ENCODE data around the gene AK3. TPM values are rescaled to one million over a fixed set of nuclear protein-coding genes. Genes with fewer than 3 reads are reported as not detected.

Gene AK3
- total RNA-seq, 2 experiments from 2014 or later, result 19.9 to 20.9 TPM

DNA sequence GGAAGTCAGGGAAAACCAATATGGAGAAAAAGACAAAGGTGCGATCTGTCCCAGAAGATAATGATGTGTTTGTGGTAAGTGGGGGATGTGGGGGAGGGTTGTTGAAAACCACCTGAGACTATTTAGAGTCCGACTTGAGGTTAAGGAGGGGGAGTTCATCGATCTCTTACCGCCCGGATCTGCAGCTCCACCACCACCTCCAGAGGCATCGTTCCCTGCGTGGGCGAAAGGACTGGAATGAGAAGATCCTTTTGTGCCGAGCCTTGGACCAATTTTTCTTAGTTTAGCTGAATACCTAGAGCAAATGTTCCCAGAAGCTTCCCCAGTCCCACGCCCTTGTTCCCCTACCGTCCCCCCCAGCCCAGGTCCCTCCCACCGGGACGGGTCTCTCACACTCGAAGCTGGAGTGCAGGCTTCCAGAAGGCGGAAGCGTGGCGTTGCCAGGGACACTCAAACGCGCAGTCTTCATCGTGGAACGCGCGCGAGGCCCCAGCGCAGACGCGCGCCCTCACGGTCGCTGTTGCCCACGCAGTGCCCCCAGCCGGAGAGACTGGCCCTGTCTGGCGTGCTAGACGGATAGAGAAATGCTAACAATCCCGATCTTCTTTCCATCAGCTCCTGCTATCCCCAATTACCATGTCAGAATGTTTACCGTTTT lies 74.8 kb downstream of the AK3 start, which contains the start of gene SPATA6L:
SPATA6L (minus strand) TSS at position 439 of the 658 bp plus-strand sequence; CDS start at position 209, 230 bp downstream.
- H3K4me1 Mint-ChIP-seq (ENCODE audit: low read depth), result peaks cover 82% of the 10 kb centered on the region
- H3K36me3 ChIP-seq (ENCODE audit: insufficient read depth, low read length), result no peaks in the 10 kb centered on the region
- peak in 12 of 14 experiments; percentile 17 to 74 (median 40) for DNase-seq
- ATAC-seq (ENCODE audit: poor library complexity), result peak; percentile 26
- peak within 1 kb of the TSS; percentile 88 for H3K27ac Mint-ChIP-seq
- H3K36me3 Mint-ChIP-seq (ENCODE audit: low read depth), result peaks cover 5% of the 10 kb centered on the region
- ChIA-PET CTCF (interaction anchor here (0.9 to 3.9 kb wide), 8 partner anchors 10 to 84 kb away, joined by 3 to 22 read pairs (median 3); partner anchors contain the start of genes AK3 and CDC37L1), POLR2A (interaction anchor here (0.7 to 5.5 kb wide), 15 partner anchors 12 to 1140 kb away, joined by 3 to 95 read pairs (median 5); partner anchors contain the start of genes AK3, CD274, CDC37L1 and JAK2)
- no peaks in the 10 kb centered on the region for H3K9me3 ChIP-seq (ENCODE audit: control insufficient read depth in 1 of 2, insufficient read depth in 1 of 2, low read length in 2 of 2)
- no peaks in the 10 kb centered on the region for H3K9me3 Mint-ChIP-seq
- H3K4me3 ChIP-seq (ENCODE audit: low read length), result peak within 1 kb of the TSS; percentile 53
- peak within 1 kb of the TSS; percentile 3 to 38 for H3K27ac ChIP-seq (ENCODE audit: low read depth in 1 of 2, low read length in 2 of 2)
- no peaks in the 10 kb centered on the region for H3K27me3 Mint-ChIP-seq
- peak within 1 kb of the TSS; percentile 97 for H3K4me3 Mint-ChIP-seq
- no peaks in the 10 kb centered on the region for H3K27me3 ChIP-seq (ENCODE audit: control insufficient read depth in 1 of 2, insufficient read depth in 2 of 2, low read length in 2 of 2)
- H3K4me1 ChIP-seq (ENCODE audit: insufficient read depth, low read length), result peaks cover 60% of the 10 kb centered on the region
- TF ChIP-seq, protein P1, sequence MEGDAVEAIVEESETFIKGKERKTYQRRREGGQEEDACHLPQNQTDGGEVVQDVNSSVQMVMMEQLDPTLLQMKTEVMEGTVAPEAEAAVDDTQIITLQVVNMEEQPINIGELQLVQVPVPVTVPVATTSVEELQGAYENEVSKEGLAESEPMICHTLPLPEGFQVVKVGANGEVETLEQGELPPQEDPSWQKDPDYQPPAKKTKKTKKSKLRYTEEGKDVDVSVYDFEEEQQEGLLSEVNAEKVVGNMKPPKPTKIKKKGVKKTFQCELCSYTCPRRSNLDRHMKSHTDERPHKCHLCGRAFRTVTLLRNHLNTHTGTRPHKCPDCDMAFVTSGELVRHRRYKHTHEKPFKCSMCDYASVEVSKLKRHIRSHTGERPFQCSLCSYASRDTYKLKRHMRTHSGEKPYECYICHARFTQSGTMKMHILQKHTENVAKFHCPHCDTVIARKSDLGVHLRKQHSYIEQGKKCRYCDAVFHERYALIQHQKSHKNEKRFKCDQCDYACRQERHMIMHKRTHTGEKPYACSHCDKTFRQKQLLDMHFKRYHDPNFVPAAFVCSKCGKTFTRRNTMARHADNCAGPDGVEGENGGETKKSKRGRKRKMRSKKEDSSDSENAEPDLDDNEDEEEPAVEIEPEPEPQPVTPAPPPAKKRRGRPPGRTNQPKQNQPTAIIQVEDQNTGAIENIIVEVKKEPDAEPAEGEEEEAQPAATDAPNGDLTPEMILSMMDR (IDR thresholded peaks at IDR 0.05), result no peak
- intact Hi-C loops (cut with DNase I, micrococcal nuclease), result loop anchor here in 1 of 2 experiments (10.0 kb wide), 1 partner anchor 1141 kb away; the partner anchor contains the start of gene RFX3

DNA sequence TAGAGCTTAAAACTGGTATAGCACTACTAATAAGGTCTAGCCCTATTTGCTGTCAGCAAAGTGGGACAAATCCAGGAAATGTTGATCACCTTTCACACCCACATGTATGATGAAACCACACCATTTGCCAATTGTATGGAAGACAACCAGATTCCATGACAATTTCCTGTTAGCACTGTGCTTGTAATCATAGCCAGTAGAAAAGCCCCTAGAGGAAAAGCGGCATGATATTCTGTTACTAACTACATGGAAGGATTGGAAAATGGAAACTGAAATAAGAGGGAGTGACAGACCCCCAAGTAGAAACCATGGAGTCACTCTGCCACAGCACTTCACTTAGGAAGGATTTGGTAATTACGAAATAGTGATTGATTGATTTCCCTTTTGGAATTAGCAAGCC lies 75.6 kb downstream of the AK3 start:
- Histone ChIP-seq H3K4me1 (ENCODE audit: insufficient read depth, low read length) (peaks cover 57% of the 10 kb centered on the region), H3K36me3 (ENCODE audit: insufficient read depth, low read length) (no peaks in the 10 kb centered on the region), H3K27me3 (ENCODE audit: control insufficient read depth in 1 of 2, insufficient read depth in 2 of 2, low read length in 2 of 2) (no peaks in the 10 kb centered on the region), H3K27ac (ENCODE audit: low read depth in 1 of 2, low read length in 2 of 2) (no peak overlapping the region), H3K4me3 (ENCODE audit: low read length) (no peak overlapping the region), H3K9me3 (ENCODE audit: control insufficient read depth in 1 of 2, insufficient read depth in 1 of 2, low read length in 2 of 2) (no peaks in the 10 kb centered on the region)
- Mint-ChIP-seq H3K27ac (peak overlapping the region; percentile 88), H3K4me3 (peak overlapping the region; percentile 97), H3K4me1 (ENCODE audit: low read depth) (peaks cover 75% of the 10 kb centered on the region), H3K9me3 (no peaks in the 10 kb centered on the region), H3K27me3 (no peaks in the 10 kb centered on the region), H3K36me3 (ENCODE audit: low read depth) (peaks cover 5% of the 10 kb centered on the region)
- intact Hi-C loops (cut with DNase I, micrococcal nuclease), result loop anchor here in 1 of 2 experiments (10.0 kb wide), 1 partner anchor 1141 kb away; the partner anchor contains the start of gene RFX3
- ATAC-seq (ENCODE audit: poor library complexity) (no peak), DNase-seq (no peak)
- ChIA-PET CTCF (interaction anchor here (0.9 to 3.9 kb wide), 5 partner anchors 14 to 85 kb away, joined by 3 to 22 read pairs (median 3); partner anchors contain the start of gene CDC37L1), POLR2A (interaction anchor here (0.7 to 5.5 kb wide), 16 partner anchors 12 to 1139 kb away, joined by 3 to 95 read pairs (median 6); partner anchors contain the start of genes AK3, CD274, CDC37L1 and JAK2)
- TF ChIP-seq, protein P1 (IDR thresholded peaks at IDR 0.05), result no peak

DNA sequence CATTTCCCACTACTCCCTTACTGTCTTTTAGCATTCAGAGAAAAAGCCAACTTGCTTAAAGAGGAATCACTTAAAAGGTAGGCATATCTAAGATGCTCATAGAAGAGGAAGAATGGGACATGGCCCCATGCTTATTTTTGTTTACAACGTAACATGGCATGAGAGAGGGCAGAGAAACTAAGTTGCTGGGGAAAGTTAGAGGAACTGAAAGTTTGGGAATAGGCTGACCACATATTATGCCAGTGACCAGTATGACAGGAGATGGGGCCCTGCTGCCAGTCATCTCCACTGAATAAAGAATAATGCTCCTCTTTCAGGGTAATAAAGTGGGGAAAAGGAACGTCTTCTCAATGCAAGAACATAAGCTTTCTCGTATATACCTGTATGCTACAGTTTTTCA lies 77.0 kb downstream of the AK3 start:
- H3K27ac ChIP-seq (ENCODE audit: low read depth in 1 of 2, low read length in 2 of 2), result peak overlapping the region in 1 of 2 donors; percentile 47
- ChIA-PET POLR2A (interaction anchor here (1.9 to 5.5 kb wide), 5 partner anchors 13 to 77 kb away, joined by 7 to 95 read pairs (median 17); partner anchors contain the start of genes AK3 and CDC37L1), CTCF (interaction anchor here (1.6 to 3.9 kb wide), 2 partner anchors 15 to 21 kb away, joined by 3 to 22 read pairs; partner anchors contain the start of gene CDC37L1)
- peak overlapping the region; percentile 81 for H3K4me3 ChIP-seq (ENCODE audit: low read length)
- H3K27me3 ChIP-seq (ENCODE audit: control insufficient read depth in 1 of 2, insufficient read depth in 2 of 2, low read length in 2 of 2), result no peaks in the 10 kb centered on the region
- Mint-ChIP-seq H3K27me3 (no peaks in the 10 kb centered on the region), H3K36me3 (ENCODE audit: low read depth) (peaks cover 5% of the 10 kb centered on the region), H3K9me3 (no peaks in the 10 kb centered on the region), H3K4me3 (peak overlapping the region; percentile 97), H3K4me1 (ENCODE audit: low read depth) (peaks cover 74% of the 10 kb centered on the region), H3K27ac (peak overlapping the region; percentile 88)
- DNase-seq, result no peak
- ATAC-seq (ENCODE audit: poor library complexity), result no peak
- no peaks in the 10 kb centered on the region for H3K9me3 ChIP-seq (ENCODE audit: control insufficient read depth in 1 of 2, insufficient read depth in 1 of 2, low read length in 2 of 2)
- H3K36me3 ChIP-seq (ENCODE audit: insufficient read depth, low read length), result no peaks in the 10 kb centered on the region
- H3K4me1 ChIP-seq (ENCODE audit: insufficient read depth, low read length), result peaks cover 57% of the 10 kb centered on the region
- TF ChIP-seq, protein P1 (IDR thresholded peaks at IDR 0.05), result no peak
- intact Hi-C loops (cut with DNase I, micrococcal nuclease), result loop anchor here (1.0 to 10.0 kb wide), 6 partner anchors 15 to 1139 kb away; partner anchors contain the start of genes AK3 (in 2 of the 2), RCL1 (in 2 of the 2), CDC37L1 (in 1 of the 2) and RFX3 (in 1 of the 2)

Measured in CD4-positive, alpha-beta T cell (primary cell).